ENCODE data around the gene PRODH2.

PRODH2 gene

DNA sequence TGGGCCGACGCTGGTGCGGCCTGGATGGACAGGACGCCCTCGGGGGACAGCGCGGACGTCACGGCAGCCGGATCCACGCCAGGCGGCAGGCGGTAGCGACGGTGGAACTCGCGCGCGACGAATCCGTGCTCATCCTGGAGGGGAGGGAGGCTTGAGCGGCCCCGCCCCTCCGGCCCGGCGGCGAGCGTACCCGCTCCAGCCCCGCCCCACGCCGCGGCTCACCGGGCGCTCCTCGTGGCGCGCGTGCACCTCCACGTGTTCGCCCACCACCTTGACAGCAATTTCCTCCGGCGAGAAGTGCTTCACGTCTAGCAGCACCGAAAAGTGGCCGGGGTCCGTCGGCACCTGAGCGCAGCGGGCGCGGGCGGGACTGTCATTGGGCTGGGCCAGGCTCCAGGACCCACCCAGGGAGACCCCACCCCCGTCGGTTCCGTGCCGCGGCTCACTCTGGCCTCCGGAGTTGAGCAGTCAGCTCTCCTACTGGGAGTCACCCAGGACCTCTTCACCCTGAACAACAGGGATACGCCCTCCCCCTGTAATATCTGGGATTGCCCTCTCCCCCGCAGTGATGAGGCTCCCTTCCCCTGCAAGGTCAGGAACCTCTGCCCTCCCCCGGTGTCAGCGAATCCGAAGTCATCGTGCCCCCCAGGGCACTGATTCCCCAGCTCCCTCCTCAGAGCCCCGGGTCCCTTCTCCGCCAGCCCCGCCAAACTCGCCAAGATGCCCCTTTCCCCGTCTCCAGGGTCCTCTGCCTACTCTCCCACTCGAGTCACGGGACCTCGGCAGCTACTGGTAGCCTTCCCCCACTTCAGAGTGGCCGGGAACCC, 56.9 kb downstream of the PRODH2 start:
- no peak for DNase-seq

DNA sequence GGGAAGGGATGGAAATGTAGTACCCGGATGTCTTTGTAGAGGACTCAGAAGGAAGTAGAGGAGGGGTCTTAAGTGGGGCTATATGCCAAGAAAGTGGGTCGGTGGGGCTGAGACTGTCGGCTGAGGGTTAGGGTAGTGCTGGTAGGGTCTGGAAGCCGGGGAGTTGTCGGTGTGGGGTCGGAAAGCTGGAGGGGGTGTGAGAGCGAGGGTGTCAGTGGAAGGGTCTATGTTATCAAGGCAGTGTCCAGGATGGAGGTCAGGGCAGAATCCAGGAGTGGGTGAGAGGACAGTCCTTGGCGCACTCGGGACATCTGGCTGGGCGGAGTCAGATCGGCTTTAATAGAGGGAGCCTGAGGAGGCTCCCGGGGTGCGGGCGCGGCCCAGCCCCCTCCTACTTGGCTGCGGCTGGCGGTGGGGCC, 57.5 kb downstream of the PRODH2 start:
- DNase-seq, result no peak

DNA sequence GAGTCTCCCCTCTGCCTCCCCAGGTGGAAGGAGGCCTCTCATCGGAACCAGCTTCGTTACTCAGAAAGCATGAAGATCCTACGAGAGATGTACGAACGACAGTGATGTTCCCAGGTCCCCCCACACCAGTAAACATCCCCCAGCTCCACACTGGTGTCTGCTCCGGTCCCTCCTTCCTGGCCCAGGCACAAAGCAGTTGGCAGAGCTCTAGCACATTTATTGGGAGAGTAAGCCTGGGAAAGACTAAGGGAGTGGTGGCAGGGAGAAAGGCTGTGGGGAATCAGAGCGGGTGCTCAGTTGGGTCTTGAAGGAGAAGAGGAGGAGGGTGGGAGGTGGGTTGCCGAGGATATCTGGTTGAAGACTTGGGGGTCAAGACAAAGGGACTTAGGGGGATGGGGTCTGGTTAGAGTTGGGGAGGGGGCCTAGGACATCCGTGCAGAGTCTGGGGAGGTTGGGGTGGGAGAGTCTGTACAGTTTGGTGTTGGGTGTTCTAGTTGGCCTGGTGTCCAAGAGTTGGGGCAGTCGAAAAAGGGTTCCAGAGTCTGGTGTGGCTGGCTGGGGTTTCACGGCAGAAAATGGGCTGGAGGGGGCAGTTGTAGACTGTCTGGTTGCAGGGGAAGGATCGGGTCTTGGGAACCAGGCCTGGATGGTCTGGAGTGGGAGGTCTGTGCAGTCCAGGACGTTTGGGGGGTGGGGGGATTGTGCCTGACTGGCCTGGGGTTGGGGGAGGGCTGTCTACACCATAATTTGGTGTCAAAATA, 58.1 kb downstream of the PRODH2 start:
- no peak for DNase-seq

DNA sequence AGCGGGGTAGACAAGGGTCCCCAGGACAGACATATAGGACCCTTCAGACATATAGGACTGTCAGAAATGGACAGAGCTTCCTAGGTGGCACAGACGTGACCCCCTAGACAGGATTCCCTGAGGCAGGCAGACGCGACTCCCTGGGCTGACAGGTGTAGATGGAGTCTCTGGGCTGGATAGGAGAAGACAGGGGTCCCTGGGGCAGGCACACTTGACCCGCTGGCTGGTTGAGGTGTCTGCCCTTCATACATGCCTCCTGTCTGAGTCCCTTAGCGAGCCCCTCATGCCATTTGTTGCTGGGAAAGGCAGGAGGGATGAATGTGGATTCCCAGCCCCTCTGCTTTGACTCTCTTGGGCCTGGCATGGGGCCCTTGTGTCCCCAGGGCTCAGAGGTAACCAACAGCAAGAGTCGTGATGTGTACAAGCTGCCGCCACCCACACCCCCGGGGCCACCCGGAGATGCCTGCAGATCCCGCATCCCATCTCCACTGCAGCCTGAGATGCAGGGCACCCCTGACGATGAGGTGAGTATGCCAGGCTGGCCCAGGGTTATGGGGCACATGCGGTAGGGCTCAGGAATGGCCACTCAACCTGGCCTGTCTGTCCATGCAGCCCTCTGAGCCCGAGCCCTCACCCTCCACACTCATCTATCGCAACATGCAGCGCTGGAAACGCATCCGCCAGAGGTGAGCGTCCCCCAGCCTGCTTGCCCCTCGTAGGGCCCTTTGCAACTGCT, 58.8 kb downstream of the PRODH2 start:
- no peak for DNase-seq

DNA sequence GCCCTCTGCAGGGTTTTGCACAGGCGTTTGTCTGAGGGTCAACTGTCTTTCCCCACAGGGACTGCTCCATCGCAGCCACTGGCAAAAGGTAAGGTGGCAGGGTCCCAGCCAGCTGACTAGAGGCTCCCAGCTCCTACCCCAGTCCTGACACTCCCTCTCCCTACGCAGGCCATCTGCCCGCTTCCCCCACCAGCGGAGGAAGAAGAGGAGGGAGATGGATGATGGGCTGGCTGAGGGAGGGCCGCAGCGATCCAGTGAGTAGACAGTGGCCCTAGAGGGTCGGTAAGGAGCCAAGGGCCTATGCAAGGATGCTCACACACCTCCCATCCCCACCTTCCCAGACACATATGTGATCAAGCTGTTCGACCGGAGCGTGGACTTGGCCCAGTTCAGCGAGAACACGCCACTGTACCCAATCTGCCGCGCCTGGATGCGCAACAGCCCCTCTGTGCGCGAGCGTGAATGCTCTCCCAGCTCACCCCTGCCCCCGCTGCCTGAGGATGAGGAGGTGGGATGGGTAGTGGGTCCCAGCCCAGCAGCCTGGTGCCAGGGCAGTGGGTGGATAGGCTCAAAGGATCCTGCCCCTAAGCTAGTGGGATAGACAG, 59.8 kb downstream of the PRODH2 start:
- DNase-seq, result no peak

DNA sequence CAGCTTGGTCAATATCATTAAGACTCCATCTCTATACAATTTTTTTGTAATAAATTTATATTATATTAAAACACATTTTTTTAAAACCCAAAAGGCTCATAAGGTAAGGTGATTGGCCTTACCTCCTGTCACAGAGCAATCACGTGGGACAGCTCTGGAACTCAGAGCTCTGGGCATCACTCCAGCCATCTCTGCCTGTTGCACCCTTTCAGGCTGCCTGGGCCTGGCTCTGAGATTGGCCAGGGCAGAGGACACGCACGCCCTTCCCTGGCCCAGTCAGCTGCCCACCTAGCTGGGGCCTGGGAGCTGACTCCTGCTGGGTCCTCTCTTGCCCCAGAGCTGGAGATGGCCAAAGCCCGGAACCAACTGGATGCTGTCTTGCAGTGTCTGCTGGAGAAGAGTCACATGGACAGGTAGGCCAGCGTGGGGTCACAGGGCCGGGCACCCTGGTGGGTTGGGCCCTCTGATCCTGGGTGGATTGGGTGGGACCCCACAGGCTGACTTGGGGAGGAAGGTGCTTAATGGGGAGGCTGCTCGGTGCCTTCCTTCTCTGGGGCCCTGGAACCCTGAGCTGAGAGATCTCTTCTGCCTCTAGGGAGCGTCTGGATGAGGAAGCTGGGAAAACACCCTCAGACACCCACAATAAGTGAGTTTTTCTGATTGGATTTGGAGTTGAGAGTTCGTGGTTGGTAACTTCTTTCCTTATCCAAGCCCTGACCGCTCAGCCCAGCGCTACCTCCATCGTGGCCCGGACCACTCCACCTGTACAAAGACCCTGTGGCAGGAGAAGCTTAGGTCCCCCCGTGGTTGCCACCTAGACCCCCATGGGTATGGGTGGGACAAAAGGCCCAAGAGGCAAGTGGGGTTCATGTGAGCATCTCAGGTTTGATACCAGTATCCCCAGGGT, 60.6 kb downstream of the PRODH2 start:
- DNase-seq, result no peak

DNA sequence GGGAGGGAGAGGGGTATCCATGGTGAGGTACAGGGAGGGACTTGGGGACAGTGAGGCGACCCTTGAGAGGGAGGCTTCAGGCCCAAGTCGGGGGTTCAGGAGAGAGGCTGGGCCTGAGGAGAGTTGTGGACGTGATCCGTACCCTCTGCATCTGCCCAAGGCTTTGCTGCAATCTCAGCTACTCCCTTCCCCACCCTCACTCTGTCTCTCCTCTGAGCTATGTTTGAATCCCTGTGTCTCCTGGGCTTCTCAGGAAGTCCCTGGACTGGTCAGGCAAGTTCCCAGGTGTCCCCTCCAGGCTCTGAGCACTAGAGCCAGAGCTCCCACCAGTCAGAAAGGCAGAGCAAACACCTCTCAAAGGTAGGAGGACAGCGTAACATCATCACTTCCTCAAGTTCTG, 62.5 kb downstream of the PRODH2 start:
- no peak for DNase-seq
